Skeletal muscle tissue (tissue), 4 donors: ENCODE results near the gene NHSL1. TPM values are rescaled to one million over a fixed set of nuclear protein-coding genes. Genes with fewer than 3 reads are reported as not detected.

Experiments
- H3K27ac ChIP-seq: one replicate; pipeline ENCODE4 v1.7.0; 2013; ENCODE audit warnings: mild to moderate bottlenecking, low read depth, low read length, inconsistent platforms
- H3K27me3 ChIP-seq, 3 donors: one replicate each; pipeline ENCODE4 v1.7.0; 2013; ENCODE audit warnings: low read length in 3 of 3; ENCODE audit not compliant: control insufficient read depth in 3 of 3, insufficient read depth in 3 of 3
- H3K36me3 ChIP-seq, 3 donors: one replicate each; pipeline ENCODE4 v1.7.0; 2013; ENCODE audit warnings: low read length in 3 of 3; ENCODE audit not compliant: control insufficient read depth in 3 of 3, insufficient read depth in 3 of 3
- H3K4me1 ChIP-seq, 3 donors: one replicate each; pipeline ENCODE4 v1.7.0; 2013; ENCODE audit warnings: low read length in 3 of 3, mild to moderate bottlenecking in 3 of 3; ENCODE audit not compliant: control insufficient read depth in 3 of 3, insufficient read depth in 3 of 3
- H3K4me3 ChIP-seq, 3 donors: one replicate each; pipeline ENCODE4 v1.7.0; 2013; ENCODE audit warnings: low read length in 3 of 3
- H3K9ac ChIP-seq, 3 donors: one replicate each; pipeline ENCODE4 v1.7.0; 2013; ENCODE audit warnings: low read length in 3 of 3, mild to moderate bottlenecking in 3 of 3, moderate library complexity in 2 of 3, low read depth in 1 of 3
- H3K9me3 ChIP-seq, 3 donors: one replicate each; pipeline ENCODE4 v1.7.0; 2013; ENCODE audit warnings: low read length in 3 of 3; ENCODE audit not compliant: control insufficient read depth in 3 of 3
- total RNA-seq: library from RNA; depleted of rRNA; stranded (reverse); fragments of >200 nt; gene quantifications from one replicate; pipeline ENCODE4 v1.2.3, GENCODE V29; 2014
- donor health status: Osteomylitis.

NHSL1 gene
- total RNA-seq, 1 donor from 2014 or later, result 25.1 TPM

GRCh38 chr6:138524526-138524925, 25.2 kb upstream of the NHSL1 start:
- H3K9ac ChIP-seq, result no peak overlapping the region
- H3K27ac ChIP-seq, result no peak overlapping the region
- no peaks in the 10 kb centered on the region for H3K9me3 ChIP-seq
- H3K27me3 ChIP-seq, result no peaks in the 10 kb centered on the region
- H3K36me3 ChIP-seq, result no peaks in the 10 kb centered on the region
- peaks cover 0 to 5% (median 0%) of the 10 kb centered on the region in 3 donors for H3K4me1 ChIP-seq
- no peak overlapping the region for H3K4me3 ChIP-seq

- Histone ChIP-seq H3K27ac (no peak overlapping the region), H3K9ac (no peak overlapping the region), H3K4me3 (no peak overlapping the region), H3K4me1 (peaks cover 0 to 5% (median 0%) of the 10 kb centered on the region in 3 donors), H3K27me3 (no peaks in the 10 kb centered on the region), H3K9me3 (no peaks in the 10 kb centered on the region), H3K36me3 (no peaks in the 10 kb centered on the region)
These were observed 24.3 kb upstream of the NHSL1 start for GRCh38 chr6:138523347-138524210.

GRCh38 chr6:138522611-138523010, 23.3 kb upstream of the NHSL1 start:
- Histone ChIP-seq H3K36me3 (no peaks in the 10 kb centered on the region), H3K9ac (no peak overlapping the region), H3K4me3 (no peak overlapping the region), H3K27ac (no peak overlapping the region), H3K4me1 (peaks cover 0 to 5% (median 0%) of the 10 kb centered on the region in 3 donors), H3K27me3 (no peaks in the 10 kb centered on the region), H3K9me3 (peaks cover 3% of the 10 kb centered on the region in 3 donors)

- no peak overlapping the region for H3K4me3 ChIP-seq
- H3K4me1 ChIP-seq, result peaks cover 0 to 5% (median 0%) of the 10 kb centered on the region in 3 donors
- H3K27me3 ChIP-seq, result no peaks in the 10 kb centered on the region
- H3K9me3 ChIP-seq, result peaks cover 3 to 5% (median 4%) of the 10 kb centered on the region in 3 donors
- H3K9ac ChIP-seq, result no peak overlapping the region
- no peaks in the 10 kb centered on the region for H3K36me3 ChIP-seq
- no peak overlapping the region for H3K27ac ChIP-seq
These were observed 22.5 kb upstream of the NHSL1 start for GRCh38 chr6:138521790-138522189.

GRCh38 chr6:138520463-138520862, 21.2 kb upstream of the NHSL1 start:
- Histone ChIP-seq H3K36me3 (no peaks in the 10 kb centered on the region), H3K9me3 (peaks cover 3 to 5% (median 4%) of the 10 kb centered on the region in 3 donors), H3K9ac (no peak overlapping the region), H3K4me1 (peaks cover 0 to 5% (median 0%) of the 10 kb centered on the region in 3 donors), H3K4me3 (no peak overlapping the region), H3K27ac (no peak overlapping the region), H3K27me3 (no peaks in the 10 kb centered on the region)

- H3K4me3 ChIP-seq, result no peak overlapping the region
- H3K27ac ChIP-seq, result no peak overlapping the region
- peaks cover 3 to 5% (median 4%) of the 10 kb centered on the region in 3 donors for H3K9me3 ChIP-seq
- H3K27me3 ChIP-seq, result no peaks in the 10 kb centered on the region
- no peak overlapping the region for H3K9ac ChIP-seq
- H3K4me1 ChIP-seq, result no peaks in the 10 kb centered on the region
- H3K36me3 ChIP-seq, result no peaks in the 10 kb centered on the region
These were observed 18.8 kb upstream of the NHSL1 start for GRCh38 chr6:138518054-138518453.

- Histone ChIP-seq H3K27me3 (no peaks in the 10 kb centered on the region), H3K9me3 (peaks cover 3 to 5% (median 4%) of the 10 kb centered on the region in 3 donors), H3K9ac (no peak overlapping the region), H3K4me3 (no peak overlapping the region), H3K4me1 (no peaks in the 10 kb centered on the region), H3K27ac (no peak overlapping the region), H3K36me3 (no peaks in the 10 kb centered on the region)
These were observed 18.3 kb upstream of the NHSL1 start for GRCh38 chr6:138517635-138518034.

- Histone ChIP-seq H3K9ac (no peak overlapping the region), H3K27me3 (no peaks in the 10 kb centered on the region), H3K4me3 (no peak overlapping the region), H3K27ac (no peak overlapping the region), H3K9me3 (peaks cover 3 to 5% (median 4%) of the 10 kb centered on the region in 3 donors), H3K36me3 (no peaks in the 10 kb centered on the region), H3K4me1 (no peaks in the 10 kb centered on the region)
These were observed 16.5 kb upstream of the NHSL1 start for GRCh38 chr6:138515657-138516248.

GRCh38 chr6:138514860-138515540, 15.7 kb upstream of the NHSL1 start:
- H3K4me1 ChIP-seq, result no peaks in the 10 kb centered on the region
- H3K36me3 ChIP-seq, result no peaks in the 10 kb centered on the region
- H3K27me3 ChIP-seq, result no peaks in the 10 kb centered on the region
- H3K9me3 ChIP-seq, result peaks cover 3 to 5% (median 4%) of the 10 kb centered on the region in 3 donors
- no peak overlapping the region for H3K4me3 ChIP-seq
- H3K27ac ChIP-seq, result no peak overlapping the region
- H3K9ac ChIP-seq, result no peak overlapping the region

- H3K27me3 ChIP-seq, result no peaks in the 10 kb centered on the region
- no peak overlapping the region for H3K9ac ChIP-seq
- peaks cover under 1 to 2% (median under 1%) of the 10 kb centered on the region in 3 donors for H3K9me3 ChIP-seq
- H3K4me1 ChIP-seq, result no peaks in the 10 kb centered on the region
- no peak overlapping the region for H3K27ac ChIP-seq
- H3K4me3 ChIP-seq, result no peak overlapping the region
- no peaks in the 10 kb centered on the region for H3K36me3 ChIP-seq
These were observed 13.3 kb upstream of the NHSL1 start for GRCh38 chr6:138512609-138513008.
